DOHH2 (cell line): Measurements from ENCODE around the gene PKP4.

Experiments
- CTCF ChIP-seq: fragments of 200-600 bp; sonication (generic); IDR thresholded peaks from one replicate; pipeline ENCODE4 v1.5.1; 2014; ENCODE audit warnings: antibody characterized with exemption, mild to moderate bottlenecking, low read depth, low read length; ENCODE audit not compliant: poor library complexity, severe bottlenecking
- EZH2phosphoT487 ChIP-seq: fragments of 200-600 bp; sonication (generic); IDR thresholded peaks from 2 replicates; pipeline ENCODE4 v1.6.1; 2017; ENCODE audit warnings: borderline replicate concordance, mild to moderate bottlenecking, antibody characterized with exemption, low read length, moderate library complexity, mixed read lengths

DNA sequence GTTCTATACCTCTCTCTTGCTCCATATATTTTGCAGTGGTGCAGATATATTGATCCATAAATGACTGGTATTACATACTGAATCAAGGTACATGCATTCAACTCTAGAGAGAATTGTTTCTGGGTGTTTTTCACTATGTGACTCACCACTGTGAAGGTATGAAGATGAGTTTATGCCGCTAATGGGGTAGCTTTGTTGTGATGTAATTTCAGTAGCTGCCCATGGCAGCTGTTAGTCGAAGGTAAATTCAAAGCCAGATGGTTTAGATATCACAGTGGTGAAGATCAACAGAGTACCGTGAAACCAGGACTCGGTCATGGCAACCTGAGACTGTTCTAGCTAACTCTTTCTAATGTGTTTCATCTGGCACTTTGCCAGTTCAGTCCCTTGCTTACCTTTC lies 50.4 kb downstream of the PKP4 start:
- TF ChIP-seq CTCF, result no peak
- TF ChIP-seq EZH2phosphoT487, result no peak
